Ishikawa (cell line): Measurements from ENCODE around the gene SEH1L.
A peak's percentile ranks its signal among the peaks of the same experiment; 100 is the strongest.

ENCODE experiments used
- CEBPB ChIP-seq: IDR thresholded peaks from 2 replicates; pipeline ENCODE4 v1.6.1; 2012
- CREB1 ChIP-seq: IDR thresholded peaks from 2 replicates; pipeline ENCODE4 v1.6.1; 2012; ENCODE audit warnings: low read depth
- EGR1 ChIP-seq: IDR thresholded peaks from 2 replicates; pipeline ENCODE4 v1.6.1; 2012
- FOXM1 ChIP-seq: IDR thresholded peaks from 2 replicates; pipeline ENCODE4 v1.6.1; 2012; ENCODE audit warnings: low read depth, borderline replicate concordance
- MAX ChIP-seq: IDR thresholded peaks from 2 replicates; pipeline ENCODE4 v1.6.1; 2012
- NFIC ChIP-seq: IDR thresholded peaks from 2 replicates; pipeline ENCODE4 v1.6.1; 2012
- RAD21 ChIP-seq: IDR thresholded peaks from 2 replicates; pipeline ENCODE4 v1.6.1; 2012; ENCODE audit warnings: low read depth
- REST ChIP-seq: IDR thresholded peaks from 2 replicates; pipeline ENCODE4 v1.6.1; 2012; ENCODE audit warnings: low read depth, mild to moderate bottlenecking
- TAF1 ChIP-seq: IDR thresholded peaks from 2 replicates; pipeline ENCODE4 v1.6.1; 2012; ENCODE audit warnings: low read depth, mild to moderate bottlenecking
- TCF12 ChIP-seq: IDR thresholded peaks from 2 replicates; pipeline ENCODE4 v1.6.1; 2012; ENCODE audit warnings: low read depth
- TEAD4 ChIP-seq: IDR thresholded peaks from 2 replicates; pipeline ENCODE4 v1.6.1; 2012
- USF1 ChIP-seq: IDR thresholded peaks from 2 replicates; pipeline ENCODE4 v1.6.1; 2012
- YY1 ChIP-seq: IDR thresholded peaks from 2 replicates; pipeline ENCODE4 v1.6.1; 2012; ENCODE audit warnings: low read depth
- ZBTB7A ChIP-seq: IDR thresholded peaks from 2 replicates; pipeline ENCODE4 v1.6.1; 2012; ENCODE audit warnings: low read depth

Gene SEH1L

GRCh38 chr18:12921178-12921577 is 26.6 kb upstream of the SEH1L start:
- TF ChIP-seq YY1 (no peak), REST (no peak), USF1 (no peak), NFIC (no peak), EGR1 (no peak), CEBPB (no peak)

- no peak for TF ChIP-seq EGR1
- no peak for TF ChIP-seq TCF12
- no peak for TF ChIP-seq NFIC
- no peak for TF ChIP-seq YY1
- TF ChIP-seq TEAD4: no peak
- TF ChIP-seq TAF1: no peak
Measured at GRCh38 chr18:12922266-12922665, 25.5 kb upstream of the SEH1L start.

- TF ChIP-seq EGR1 (no peak), YY1 (no peak), TAF1 (no peak), USF1 (no peak), CREB1 (no peak), ZBTB7A (no peak), TEAD4 (no peak), MAX (no peak)
Measured at GRCh38 chr18:12924616-12925015, 23.2 kb upstream of the SEH1L start.

GRCh38 chr18:12928206-12928605 is 19.6 kb upstream of the SEH1L start:
- peak; percentile 37; the same call in 1 of the 2 replicates for TF ChIP-seq USF1
- TF ChIP-seq FOXM1: no peak
- no peak for TF ChIP-seq TAF1

GRCh38 chr18:12928641-12929040 is 19.2 kb upstream of the SEH1L start:
- no peak for TF ChIP-seq TCF12
- no peak for TF ChIP-seq MAX
- no peak for TF ChIP-seq EGR1
- TF ChIP-seq TAF1: no peak
- TF ChIP-seq CEBPB: no peak
- TF ChIP-seq ZBTB7A: no peak
- TF ChIP-seq RAD21: no peak
- no peak for TF ChIP-seq CREB1
- no peak for TF ChIP-seq FOXM1
- no peak for TF ChIP-seq REST
- no peak for TF ChIP-seq USF1
- no peak for TF ChIP-seq TEAD4

- TF ChIP-seq TAF1: no peak
- TF ChIP-seq FOXM1: no peak
- TF ChIP-seq TEAD4: no peak
- no peak for TF ChIP-seq CREB1
- TF ChIP-seq MAX: no peak
- TF ChIP-seq ZBTB7A: no peak
- no peak for TF ChIP-seq CEBPB
Measured at GRCh38 chr18:12929477-12930083, 18.2 kb upstream of the SEH1L start.
